HG02798 (cell line): Measurements from ENCODE around the gene MPRIP.

Experiments used
- ATAC-seq: cut with Tn5 transposase; IDR thresholded peaks from one replicate; pipeline ENCODE4 v1.9.1; 2021; ENCODE audit warnings: mild to moderate bottlenecking; ENCODE audit not compliant: unreplicated experiment, poor library complexity

The MPRIP gene

GRCh38 chr17:17044846-17045561, 2.7 kb downstream of the MPRIP start:
- no peak for ATAC-seq

- ATAC-seq = no peak
These were observed 5.8 kb downstream of the MPRIP start for GRCh38 chr17:17048106-17048505.

- no peak for ATAC-seq
These were observed 8.4 kb downstream of the MPRIP start for GRCh38 chr17:17050346-17051345.

GRCh38 chr17:17051380-17051779, 9.1 kb downstream of the MPRIP start:
- no peak for ATAC-seq

- ATAC-seq = no peak
These were observed 9.7 kb downstream of the MPRIP start for GRCh38 chr17:17051791-17052461.

GRCh38 chr17:17052462-17053221, 10.4 kb downstream of the MPRIP start:
- ATAC-seq = no peak

- ATAC-seq = no peak
These were observed 11.5 kb downstream of the MPRIP start for GRCh38 chr17:17053446-17054379.

GRCh38 chr17:17054636-17055035, 12.4 kb downstream of the MPRIP start:
- ATAC-seq = no peak

- ATAC-seq = no peak
These were observed 13.3 kb downstream of the MPRIP start for GRCh38 chr17:17055286-17056155.

- no peak for ATAC-seq
These were observed 13.9 kb downstream of the MPRIP start for GRCh38 chr17:17056156-17056539.

- no peak for ATAC-seq
These were observed 14.8 kb downstream of the MPRIP start for GRCh38 chr17:17057057-17057551.

GRCh38 chr17:17058304-17058703, 16.0 kb downstream of the MPRIP start:
- ATAC-seq = no peak

GRCh38 chr17:17059301-17059890, 17.1 kb downstream of the MPRIP start:
- no peak for ATAC-seq

- ATAC-seq = no peak
These were observed 18.0 kb downstream of the MPRIP start for GRCh38 chr17:17060001-17060922.

GRCh38 chr17:17060930-17061329, 18.7 kb downstream of the MPRIP start:
- no peak for ATAC-seq

- ATAC-seq = no peak
These were observed 19.3 kb downstream of the MPRIP start for GRCh38 chr17:17061516-17061915.

GRCh38 chr17:17062356-17062755, 20.1 kb downstream of the MPRIP start:
- no peak for ATAC-seq
